ENCODE data around the gene MRPS6. TPM values are rescaled to one million over a fixed set of nuclear protein-coding genes. Genes with fewer than 3 reads are reported as not detected.

MRPS6 gene
- total RNA-seq, 1 donor from 2014 or later = 120 TPM

Other genes with a start within 250 kb of the MRPS6 start
- gene ATP5PO, start 157.8 kb upstream of the MRPS6 start, total RNA-seq = 185 and 186 TPM in 2 replicates
- gene SLC5A3, start within 50 bp of the MRPS6 start, total RNA-seq = 41.0 and 41.2 TPM in 2 replicates

Data from activated T-helper 2 cell treated with anti-CD3 and anti-CD28 coated beads, Interferon-gamma antibody, Interleukin-2, Interleukin-4, amounts not matched to agents 10 μg/mL and 5 μg/mL and 100 μg/mL, durations not matched to agents 14 hours and 24 hours and 36 hours (primary cell).